ENCODE measurements around the gene ARHGEF40. TPM values are rescaled to one million over a fixed set of nuclear protein-coding genes. Genes with fewer than 3 reads are reported as not detected.
A peak's percentile ranks its signal among the peaks of the same experiment; 100 is the strongest.

The ARHGEF40 gene
- polyA plus RNA-seq, 6 donors from 2014 or later = 0.07 to 0.99 (median 0.27) TPM; not detected in 1

DNA sequence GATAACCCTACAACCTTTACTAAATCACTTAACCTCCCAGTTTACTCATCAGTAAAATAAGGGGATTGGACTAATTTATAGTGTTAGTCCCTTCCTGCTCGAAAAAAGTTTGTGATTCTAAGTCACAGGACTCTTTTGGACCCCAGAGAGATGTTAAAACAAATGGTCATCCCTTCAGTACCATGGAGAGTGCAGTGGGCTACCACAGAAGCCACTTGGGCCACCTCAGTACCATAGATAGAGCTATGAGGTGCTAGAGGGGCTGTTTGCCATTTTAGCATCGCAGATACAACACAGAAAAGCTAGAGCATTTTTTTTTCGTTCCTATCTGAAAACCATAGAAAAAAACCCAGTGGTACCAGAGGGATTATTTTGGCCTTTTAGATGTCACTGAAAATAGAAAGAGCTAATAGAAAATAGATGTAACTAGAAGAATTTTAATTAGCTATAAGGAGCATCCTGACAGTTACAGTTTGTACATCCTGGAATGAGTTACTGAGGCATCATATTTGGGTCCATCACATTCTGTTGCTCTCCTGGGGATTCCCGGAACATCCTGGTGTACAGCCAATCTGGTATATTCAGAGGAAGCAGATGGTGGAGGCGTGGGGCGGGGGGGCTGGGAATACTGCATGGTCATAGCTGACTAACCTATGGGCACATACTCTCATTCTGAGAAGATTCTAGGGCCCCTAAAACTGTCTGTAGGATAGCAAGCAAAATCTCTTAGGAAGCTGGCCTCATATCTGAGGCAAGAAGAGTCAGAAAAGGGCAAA, 25.5 kb downstream of the ARHGEF40 start:
- Mint-ChIP-seq H3K4me1 (peaks cover 15 to 27% (median 22%) of the 10 kb centered on the region in 3 donors), H3K9me3 (no peaks in the 10 kb centered on the region), H3K4me3 (peak overlapping the region in 3 of 8 donors; percentile 20 to 73 (median 44)), H3K27ac (no peak overlapping the region), H3K27me3 (peaks cover 4 to 10% (median 4%) of the 10 kb centered on the region in 3 donors), H3K36me3 (no peaks in the 10 kb centered on the region)
- DNase-seq (no peak), ATAC-seq (ENCODE audit: low read depth in 2 of 2) (no peak)

DNA sequence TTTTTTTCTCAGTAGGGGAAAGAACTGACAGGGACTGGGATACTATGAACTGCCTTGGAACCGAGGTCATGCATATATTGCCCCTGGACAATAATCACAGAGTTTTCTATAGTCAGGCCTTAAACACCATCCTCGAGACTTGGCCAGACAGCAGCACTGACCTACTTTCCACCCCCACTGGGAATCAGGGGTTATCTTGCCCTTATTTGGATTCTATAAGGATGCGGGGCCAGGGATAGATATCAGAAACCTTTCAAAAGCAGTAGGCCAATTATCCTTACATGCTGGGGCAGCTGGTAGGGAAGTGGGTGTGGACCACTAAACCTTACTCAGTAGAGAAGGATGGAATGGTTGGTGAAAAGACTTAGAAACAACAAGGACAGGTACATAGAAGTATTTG, 26.3 kb downstream of the ARHGEF40 start:
- H3K9me3 Mint-ChIP-seq = no peaks in the 10 kb centered on the region
- H3K4me1 Mint-ChIP-seq = peaks cover 15 to 24% (median 22%) of the 10 kb centered on the region in 3 donors
- DNase-seq (no peak), ATAC-seq (ENCODE audit: low read depth in 2 of 2) (no peak)
- H3K27me3 Mint-ChIP-seq = peaks cover 6 to 10% (median 9%) of the 10 kb centered on the region in 3 donors
- H3K27ac Mint-ChIP-seq = no peak overlapping the region
- no peaks in the 10 kb centered on the region for H3K36me3 Mint-ChIP-seq
- peak overlapping the region in 6 of 8 donors; percentile 5 to 85 (median 76) for H3K4me3 Mint-ChIP-seq

DNA sequence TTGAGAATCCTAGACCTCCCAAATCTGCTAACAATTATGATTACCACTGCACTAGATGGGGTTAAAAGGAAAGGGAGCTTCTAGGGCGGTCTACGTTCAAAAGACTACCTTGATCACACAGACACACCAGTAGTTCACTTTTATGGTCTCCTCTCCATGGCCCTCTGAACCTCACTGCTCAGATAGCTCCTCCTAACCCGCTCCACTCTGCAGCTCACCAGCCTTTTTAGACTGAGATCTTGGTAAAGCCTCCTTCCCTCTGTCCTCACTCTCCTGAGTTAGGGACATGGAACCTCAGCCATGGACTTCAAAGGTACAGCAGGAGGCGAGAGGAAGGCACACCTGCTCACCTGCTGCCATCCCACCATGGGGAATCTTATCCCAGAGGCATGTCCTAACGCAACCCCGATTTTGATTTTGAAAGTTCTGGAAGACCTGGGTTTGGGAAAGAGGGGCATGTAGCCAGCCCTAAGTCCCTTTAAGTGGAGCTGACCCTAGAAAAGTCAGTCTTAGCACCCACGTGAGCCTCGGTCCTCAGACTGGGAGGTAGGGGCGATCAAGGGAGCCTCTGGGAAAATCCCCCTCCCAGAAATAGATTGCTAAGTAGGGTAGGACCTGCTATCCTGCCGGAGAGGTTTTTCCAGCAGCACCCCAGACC, 27.0 kb downstream of the ARHGEF40 start:
- Mint-ChIP-seq H3K4me3 (peak overlapping the region; percentile 73 to 92 (median 86)), H3K4me1 (peaks cover 15 to 22% (median 20%) of the 10 kb centered on the region in 3 donors), H3K27me3 (peaks cover 6 to 14% (median 10%) of the 10 kb centered on the region in 3 donors), H3K36me3 (no peaks in the 10 kb centered on the region), H3K27ac (peak overlapping the region in 4 of 6 donors; percentile 19 to 82 (median 54)), H3K9me3 (no peaks in the 10 kb centered on the region)
- no peak for DNase-seq
- ATAC-seq (ENCODE audit: low read depth in 2 of 2) = no peak

DNA sequence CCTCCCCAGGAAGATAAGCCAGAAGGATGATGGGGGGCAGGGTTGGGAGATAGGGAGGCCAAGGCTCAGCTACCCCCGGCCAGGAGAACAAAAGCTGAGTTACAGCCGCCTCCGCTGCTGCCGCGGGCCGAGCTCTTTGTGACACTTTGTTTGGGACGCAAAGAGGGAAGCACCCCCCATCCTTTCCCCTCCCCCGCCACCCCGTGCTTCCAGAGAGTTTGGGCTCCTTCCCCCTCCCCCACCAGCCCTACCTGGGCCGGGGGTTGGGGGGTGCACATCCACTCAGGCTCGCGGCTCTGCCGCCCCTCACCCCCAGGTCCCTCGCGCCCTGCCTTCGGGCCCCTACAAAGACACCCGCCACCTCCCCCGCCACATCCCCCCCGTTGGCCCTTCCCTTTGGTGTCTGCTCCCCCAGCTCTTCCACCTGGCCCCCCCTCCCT, 27.6 kb downstream of the ARHGEF40 start:
- Mint-ChIP-seq H3K27me3 (peaks cover 6 to 18% (median 7%) of the 10 kb centered on the region in 3 donors), H3K4me1 (peaks cover 13 to 26% (median 15%) of the 10 kb centered on the region in 3 donors), H3K36me3 (no peaks in the 10 kb centered on the region), H3K9me3 (no peaks in the 10 kb centered on the region), H3K27ac (peak overlapping the region in 4 of 6 donors; percentile 19 to 82 (median 54)), H3K4me3 (peak overlapping the region; percentile 73 to 92 (median 86))
- DNase-seq (no peak), ATAC-seq (ENCODE audit: low read depth in 2 of 2) (peak; percentile 14 to 20)

DNA sequence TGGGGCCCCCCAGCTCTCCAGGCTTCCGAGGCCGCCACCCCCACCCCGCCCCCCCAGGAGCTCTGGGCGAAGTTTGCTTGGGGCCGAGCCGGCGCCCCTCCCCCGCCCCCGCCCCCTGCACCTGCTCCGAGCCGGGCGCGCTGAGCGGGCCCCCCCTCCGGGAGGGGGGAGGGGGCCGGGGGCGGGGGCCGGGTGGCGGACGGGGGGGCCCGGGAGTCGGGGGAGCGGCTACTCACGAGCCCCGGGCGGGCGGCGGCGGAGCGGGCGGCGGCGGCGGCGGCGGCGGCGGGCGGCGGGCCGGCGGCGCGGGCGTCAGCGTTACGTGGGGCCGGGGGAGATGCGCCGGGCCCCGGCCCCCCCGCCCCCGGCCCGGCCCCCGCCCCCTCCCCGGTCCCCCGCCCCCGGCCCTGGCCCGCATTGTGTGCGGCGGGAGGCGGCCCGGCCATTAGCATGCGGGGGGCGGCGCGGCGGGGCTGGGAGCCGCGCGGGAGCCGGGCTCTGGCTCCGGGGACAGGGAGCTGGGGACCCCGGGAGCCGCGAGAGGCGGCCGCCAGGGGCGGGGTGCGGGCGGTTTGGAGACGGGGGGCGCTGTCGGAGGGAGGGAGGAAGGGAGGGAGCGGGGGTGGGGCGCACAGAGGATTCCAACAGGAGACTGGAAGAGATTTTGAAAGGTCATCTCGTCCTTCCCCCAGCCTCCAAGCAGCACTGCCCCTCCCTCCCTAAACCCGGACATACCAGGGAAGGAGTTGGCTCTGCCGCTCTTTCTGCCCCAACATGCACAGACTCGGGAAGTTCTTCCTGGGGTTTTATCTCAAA, 28.2 kb downstream of the ARHGEF40 start, which contains the start of gene ZNF219:
Gene ZNF219 (minus strand): TSS at position 580 of the 816 bp plus-strand sequence. CDS start 5,064 bp downstream, outside the sequence.
- Mint-ChIP-seq H3K9me3 (no peaks in the 10 kb centered on the region), H3K27me3 (peaks cover under 1 to 18% (median 7%) of the 10 kb centered on the region in 3 donors)
- ATAC-seq (ENCODE audit: low read depth in 2 of 2) = peak; percentile 51 to 62

DNA sequence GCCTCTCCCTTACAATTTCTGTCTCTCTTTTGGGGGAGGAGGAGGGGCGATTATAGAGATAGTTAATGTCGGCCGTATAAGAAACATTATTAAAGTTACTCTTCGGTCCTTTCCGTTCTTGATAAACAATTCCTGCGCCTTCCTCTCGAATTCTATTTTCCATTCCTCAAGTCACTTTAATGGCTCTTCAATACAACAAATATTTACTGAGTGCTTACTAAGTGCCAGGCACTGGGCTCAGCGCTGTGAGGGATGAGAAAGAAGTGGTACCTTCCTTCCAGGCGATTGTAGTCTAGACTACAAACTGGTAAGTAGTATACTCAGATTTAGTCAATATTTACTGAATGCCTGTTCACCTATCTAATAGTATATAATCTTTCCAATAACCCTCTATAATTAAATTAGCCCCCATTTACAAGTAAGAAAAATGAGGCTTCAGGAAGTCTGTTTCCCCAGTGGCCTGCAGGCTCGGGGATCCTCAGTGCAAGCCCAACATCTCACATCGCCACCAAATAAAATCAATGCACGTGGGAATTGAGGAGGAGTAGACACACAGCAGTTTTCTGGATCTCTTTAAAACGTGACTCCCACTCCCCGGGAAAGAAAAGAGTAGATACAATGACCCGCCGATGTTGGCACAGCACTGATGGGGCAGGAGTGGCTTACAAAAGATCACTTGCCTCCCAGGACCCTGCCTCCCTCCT, 28.9 kb downstream of the ARHGEF40 start:
- Mint-ChIP-seq H3K27me3 (peaks cover 0 to 18% (median 10%) of the 10 kb centered on the region in 3 donors), H3K9me3 (no peaks in the 10 kb centered on the region), H3K27ac (peak overlapping the region in 4 of 6 donors; percentile 63 to 87 (median 84)), H3K4me1 (peaks cover 14 to 32% (median 17%) of the 10 kb centered on the region in 3 donors), H3K36me3 (no peaks in the 10 kb centered on the region), H3K4me3 (peak overlapping the region; percentile 81 to 90 (median 86))
- ATAC-seq (ENCODE audit: low read depth in 2 of 2) (no peak), DNase-seq (no peak)

More for the DNA sequence above, 28.2 kb downstream of the ARHGEF40 start, which contains the start of gene ZNF219:
- DNase-seq = no peak
- Mint-ChIP-seq H3K27ac (peak within 1 kb of the TSS in 5 of 6 donors; percentile 27 to 87 (median 83)), H3K4me3 (peak within 1 kb of the TSS; percentile 85 to 92 (median 87)), H3K4me1 (peaks cover 11 to 30% (median 12%) of the 10 kb centered on the region in 3 donors), H3K36me3 (no peaks in the 10 kb centered on the region)

DNA sequence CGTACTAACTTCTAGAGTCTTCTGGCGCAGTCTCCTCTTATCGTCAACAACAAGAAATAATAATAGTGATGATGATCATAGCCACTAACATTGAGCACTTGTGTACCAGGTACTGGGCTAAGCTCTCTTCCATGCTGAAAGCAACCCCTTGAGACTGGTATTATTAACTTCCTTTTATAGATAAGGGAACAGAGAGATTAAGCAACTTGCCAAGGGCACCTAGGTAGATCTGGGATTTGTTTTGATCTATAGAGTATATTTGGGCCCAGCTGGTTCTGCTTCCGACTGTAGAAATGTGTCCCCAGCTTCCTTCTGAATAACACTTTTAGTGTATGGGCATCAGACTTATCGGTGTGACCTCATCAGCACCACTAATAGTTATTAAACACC, 29.5 kb downstream of the ARHGEF40 start:
- peak overlapping the region in 3 of 6 donors; percentile 20 to 84 (median 83) for H3K27ac Mint-ChIP-seq
- peak overlapping the region in 6 of 8 donors; percentile 82 to 90 (median 86) for H3K4me3 Mint-ChIP-seq
- no peak for ATAC-seq (ENCODE audit: low read depth in 2 of 2)
- H3K36me3 Mint-ChIP-seq = no peaks in the 10 kb centered on the region
- no peaks in the 10 kb centered on the region for H3K9me3 Mint-ChIP-seq
- peaks cover 17 to 34% (median 21%) of the 10 kb centered on the region in 3 donors for H3K4me1 Mint-ChIP-seq
- H3K27me3 Mint-ChIP-seq = peaks cover 0 to 18% (median 10%) of the 10 kb centered on the region in 3 donors
- DNase-seq = no peak

DNA sequence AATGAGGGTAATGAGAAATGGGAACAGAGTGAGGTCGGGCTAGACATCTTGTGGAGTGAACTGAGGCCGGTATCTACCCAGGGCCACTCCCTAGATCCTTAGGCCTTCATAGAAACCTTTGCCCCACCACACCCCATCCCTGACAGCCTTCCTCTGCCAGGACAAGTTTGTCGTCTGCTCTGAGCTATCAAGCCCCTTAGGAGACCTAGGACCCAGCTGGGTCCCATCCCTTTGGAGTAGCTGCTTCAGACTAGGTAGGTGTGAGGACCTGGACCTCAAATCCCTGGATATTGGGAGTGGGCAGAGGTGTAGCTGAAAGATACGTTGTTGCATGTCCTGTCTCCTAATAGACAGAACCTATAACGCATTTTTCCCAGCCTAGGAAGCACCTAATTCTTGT, 30.8 kb downstream of the ARHGEF40 start, which contains the start of gene TMEM253:
Gene TMEM253 (plus strand): TSS at position 136 of the 400 bp plus-strand sequence. CDS start 278 bp downstream, outside the sequence.
- Mint-ChIP-seq H3K36me3 (no peaks in the 10 kb centered on the region), H3K27me3 (peaks cover 0 to 18% (median 10%) of the 10 kb centered on the region in 3 donors), H3K27ac (peak within 1 kb of the TSS in 1 of 6 donors; percentile 81), H3K9me3 (no peaks in the 10 kb centered on the region), H3K4me3 (peak within 1 kb of the TSS in 2 of 8 donors; percentile 65 to 87), H3K4me1 (peaks cover 19 to 40% (median 24%) of the 10 kb centered on the region in 3 donors)
- ATAC-seq (ENCODE audit: low read depth in 2 of 2) (no peak), DNase-seq (no peak)

DNA sequence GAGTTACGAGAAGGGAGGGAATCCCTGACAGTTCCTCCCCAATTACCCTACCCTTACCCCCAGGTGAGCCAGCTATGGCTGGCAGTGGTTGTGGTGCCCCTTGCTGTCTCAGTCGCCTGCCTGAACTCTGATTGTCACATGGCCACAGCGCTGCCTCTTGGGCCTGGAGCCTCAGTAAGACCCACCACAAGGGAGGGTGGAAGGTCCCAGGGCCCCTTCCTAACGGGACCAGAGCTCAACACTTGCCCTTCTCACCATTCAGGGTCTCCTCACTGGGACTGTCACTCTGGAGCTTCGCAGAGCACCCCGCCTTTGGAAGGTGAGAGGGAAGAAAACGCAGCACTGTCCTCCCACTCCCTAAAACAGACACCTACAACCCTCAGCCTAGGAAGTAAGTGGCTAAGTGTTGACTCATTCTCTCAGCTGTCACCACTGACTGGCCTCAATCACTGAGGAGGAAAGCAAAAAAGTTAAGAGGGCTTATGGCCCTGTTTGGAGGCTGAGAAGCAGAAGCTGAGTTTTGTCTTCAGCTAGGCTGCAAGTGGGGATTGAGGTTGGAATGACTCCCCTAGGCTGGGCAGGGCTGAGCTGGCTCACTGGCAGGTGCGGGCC, 31.8 kb downstream of the ARHGEF40 start:
- H3K36me3 Mint-ChIP-seq = no peaks in the 10 kb centered on the region
- DNase-seq (no peak), ATAC-seq (ENCODE audit: low read depth in 2 of 2) (no peak)
- H3K4me1 Mint-ChIP-seq = peaks cover 22 to 44% (median 24%) of the 10 kb centered on the region in 3 donors
- peaks cover 0 to 18% (median 10%) of the 10 kb centered on the region in 3 donors for H3K27me3 Mint-ChIP-seq
- H3K4me3 Mint-ChIP-seq = peak overlapping the region in 2 of 8 donors; percentile 62 to 65
- H3K27ac Mint-ChIP-seq = no peak overlapping the region
- H3K9me3 Mint-ChIP-seq = no peaks in the 10 kb centered on the region

DNA sequence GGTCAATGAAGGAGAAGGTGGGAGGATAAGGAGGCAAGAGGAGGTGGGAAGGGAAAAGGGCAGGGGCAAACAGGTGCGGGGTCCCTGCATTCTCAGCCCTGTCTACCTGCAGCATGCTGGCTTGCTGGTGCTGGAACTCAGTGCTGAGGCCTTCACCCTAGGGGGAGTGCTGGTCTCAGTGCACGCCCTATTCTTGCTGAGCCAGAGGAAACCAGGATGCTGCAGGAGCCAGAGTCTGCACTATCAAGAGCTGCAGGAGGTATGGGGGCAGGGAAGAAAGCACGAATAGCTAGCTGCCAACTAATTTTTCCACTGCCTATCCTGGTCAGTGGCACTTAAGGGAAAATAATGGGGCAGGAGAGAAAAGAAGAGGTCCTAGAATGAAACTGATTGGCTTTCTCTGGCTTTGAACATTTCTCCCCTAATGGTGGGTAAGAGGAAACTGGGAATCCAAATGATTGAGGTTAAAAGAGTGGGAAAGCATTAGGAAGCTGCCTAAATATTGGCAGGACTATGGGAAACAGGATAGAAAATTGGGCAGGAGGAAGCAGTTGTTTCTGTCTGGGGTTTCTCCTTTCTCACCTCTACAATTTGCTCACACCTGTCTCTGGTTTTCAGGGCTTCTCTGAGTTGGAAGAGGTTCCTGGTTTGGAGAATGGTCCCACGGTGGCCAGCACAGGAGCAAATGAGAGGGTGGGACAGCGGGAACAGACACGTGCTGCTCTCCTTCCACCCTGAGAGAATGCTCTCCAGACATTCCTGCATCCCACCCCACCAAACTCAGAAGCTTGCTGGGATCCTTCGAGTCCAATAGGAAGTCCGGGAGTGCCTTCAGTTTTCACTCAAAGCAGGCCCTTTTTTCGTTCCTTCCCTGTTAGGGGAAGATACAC, 32.7 kb downstream of the ARHGEF40 start:
- Mint-ChIP-seq H3K27me3 (peaks cover 0 to 18% (median 10%) of the 10 kb centered on the region in 3 donors), H3K27ac (peak overlapping the region in 3 of 6 donors; percentile 47 to 92 (median 79)), H3K9me3 (no peaks in the 10 kb centered on the region), H3K4me3 (peak overlapping the region in 6 of 8 donors; percentile 49 to 97 (median 90)), H3K4me1 (peaks cover 23 to 38% (median 24%) of the 10 kb centered on the region in 3 donors), H3K36me3 (no peaks in the 10 kb centered on the region)
- ATAC-seq (ENCODE audit: low read depth in 2 of 2) (no peak), DNase-seq (no peak)

DNA sequence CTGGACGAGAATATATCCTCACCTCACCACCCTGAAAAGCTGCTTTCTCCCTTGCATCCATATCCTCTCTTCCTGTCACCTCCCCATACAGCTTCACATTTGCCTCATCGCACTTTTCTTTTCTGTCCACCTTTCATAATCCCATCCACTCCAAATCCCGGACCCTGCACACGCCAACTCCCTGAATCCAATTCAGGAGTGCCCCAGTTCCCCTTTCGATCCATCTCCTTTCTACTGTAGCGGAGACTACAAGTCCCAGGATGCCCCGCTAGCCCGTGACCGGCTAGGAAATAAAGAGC, 33.3 kb downstream of the ARHGEF40 start:
- H3K36me3 Mint-ChIP-seq = no peaks in the 10 kb centered on the region
- H3K9me3 Mint-ChIP-seq = no peaks in the 10 kb centered on the region
- H3K4me3 Mint-ChIP-seq = peak overlapping the region; percentile 49 to 97 (median 92)
- H3K4me1 Mint-ChIP-seq = peaks cover 23 to 38% (median 24%) of the 10 kb centered on the region in 3 donors
- no peak for ATAC-seq (ENCODE audit: low read depth in 2 of 2)
- H3K27me3 Mint-ChIP-seq = peaks cover 0 to 18% (median 10%) of the 10 kb centered on the region in 3 donors
- peak overlapping the region; percentile 72 to 96 (median 94) for H3K27ac Mint-ChIP-seq
- no peak for DNase-seq
